GM20000 (cell line): ENCODE results near the gene ESM1.
"Not testable (repeated sequence)": the region's sequence is repeated elsewhere in the genome, so short reads cannot be mapped to it uniquely, and the experiment has no call there.

ENCODE experiments used
- DNase-seq: peaks from one replicate; pipeline ENCODE4 v3.0.0; 2012; ENCODE audit warnings: low spot score
- TF ChIP-seq, protein P1 (sequence below): IDR thresholded peaks from 2 replicates; pipeline ENCODE4 v1.5.1; 2012; ENCODE audit warnings: mild to moderate bottlenecking, control low read depth; ENCODE audit errors: extremely low read depth, missing control alignments

Gene ESM1

DNA sequence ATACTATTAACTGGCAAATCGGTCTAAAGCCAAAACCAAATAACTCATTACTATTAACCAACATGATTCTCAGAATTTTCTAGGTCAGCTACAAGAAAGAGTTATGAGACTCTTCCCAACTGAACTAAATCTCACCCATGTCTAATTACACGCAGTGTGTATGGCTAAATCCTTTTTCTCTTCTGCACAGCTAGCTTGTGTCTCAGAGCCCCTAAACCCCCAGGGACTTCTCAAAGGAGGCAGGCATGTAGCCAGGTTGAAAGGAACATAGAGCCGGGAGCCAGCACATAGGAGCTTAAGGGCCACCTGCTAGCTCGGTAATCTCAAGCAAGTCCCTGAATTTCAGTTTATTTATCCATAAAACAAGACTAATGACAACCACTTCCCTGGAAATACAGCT, 36.4 kb upstream of the ESM1 start:
- no peak for DNase-seq
- TF ChIP-seq, protein P1, sequence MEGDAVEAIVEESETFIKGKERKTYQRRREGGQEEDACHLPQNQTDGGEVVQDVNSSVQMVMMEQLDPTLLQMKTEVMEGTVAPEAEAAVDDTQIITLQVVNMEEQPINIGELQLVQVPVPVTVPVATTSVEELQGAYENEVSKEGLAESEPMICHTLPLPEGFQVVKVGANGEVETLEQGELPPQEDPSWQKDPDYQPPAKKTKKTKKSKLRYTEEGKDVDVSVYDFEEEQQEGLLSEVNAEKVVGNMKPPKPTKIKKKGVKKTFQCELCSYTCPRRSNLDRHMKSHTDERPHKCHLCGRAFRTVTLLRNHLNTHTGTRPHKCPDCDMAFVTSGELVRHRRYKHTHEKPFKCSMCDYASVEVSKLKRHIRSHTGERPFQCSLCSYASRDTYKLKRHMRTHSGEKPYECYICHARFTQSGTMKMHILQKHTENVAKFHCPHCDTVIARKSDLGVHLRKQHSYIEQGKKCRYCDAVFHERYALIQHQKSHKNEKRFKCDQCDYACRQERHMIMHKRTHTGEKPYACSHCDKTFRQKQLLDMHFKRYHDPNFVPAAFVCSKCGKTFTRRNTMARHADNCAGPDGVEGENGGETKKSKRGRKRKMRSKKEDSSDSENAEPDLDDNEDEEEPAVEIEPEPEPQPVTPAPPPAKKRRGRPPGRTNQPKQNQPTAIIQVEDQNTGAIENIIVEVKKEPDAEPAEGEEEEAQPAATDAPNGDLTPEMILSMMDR: no peak

DNA sequence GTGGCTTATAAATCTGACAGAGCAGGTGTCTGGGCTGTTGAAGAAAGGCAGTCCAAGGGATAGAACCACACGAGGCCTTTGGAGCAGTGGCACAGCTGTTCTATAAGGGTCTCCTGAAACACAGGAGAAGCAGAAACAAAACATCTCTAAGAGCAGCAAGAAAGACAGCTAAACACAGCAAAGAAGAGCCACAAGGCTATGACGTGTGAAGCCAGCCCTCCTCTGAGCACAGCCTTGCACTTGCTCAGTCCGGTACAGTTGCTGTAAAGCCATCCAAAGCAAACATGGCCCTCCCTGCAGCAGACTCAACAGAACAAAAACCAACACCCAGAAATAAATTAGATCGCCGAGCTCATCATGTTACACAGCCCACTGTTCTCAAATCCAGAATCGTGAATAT, 36.0 kb upstream of the ESM1 start:
- DNase-seq: no peak
- TF ChIP-seq, protein P1: no peak

DNA sequence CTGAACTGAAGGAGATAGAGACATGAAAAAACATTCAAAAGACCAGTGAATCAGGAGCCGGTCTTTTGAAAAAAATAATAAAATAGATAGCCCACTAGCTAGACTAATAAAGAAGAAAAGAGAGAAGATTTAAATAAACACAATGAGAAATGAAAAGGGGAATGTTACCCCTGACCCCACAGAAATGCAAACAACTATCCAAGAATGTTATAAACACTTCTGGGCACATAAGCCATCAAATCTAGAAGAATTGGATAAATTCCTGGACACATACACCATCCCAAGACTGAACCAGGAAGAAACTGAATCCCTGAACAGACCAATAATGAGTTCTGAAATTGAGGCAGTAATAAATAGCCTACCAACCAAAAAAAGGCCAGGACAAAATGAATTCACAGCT, 24.8 kb upstream of the ESM1 start:
- DNase-seq: not testable (repeated sequence)

DNA sequence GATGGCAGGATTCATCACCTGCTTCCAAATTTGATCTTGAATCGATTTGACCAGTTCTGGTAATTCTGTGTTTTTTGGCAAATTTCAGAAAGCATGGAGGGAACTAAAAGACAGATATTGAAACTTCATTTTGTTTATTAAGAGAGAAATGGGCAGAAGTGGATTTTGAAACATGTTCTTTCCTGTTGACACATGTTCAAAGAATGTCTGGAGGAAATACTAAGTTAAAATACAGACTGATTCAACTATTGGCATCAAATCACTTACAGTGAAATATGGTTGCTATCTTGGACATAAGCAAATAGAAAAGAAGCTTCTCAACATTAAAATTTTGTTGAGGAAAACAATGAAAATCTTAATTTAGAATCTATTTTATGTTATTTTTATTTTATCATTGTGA, 19.3 kb upstream of the ESM1 start:
- no peak for DNase-seq
- TF ChIP-seq, protein P1: no peak

DNA sequence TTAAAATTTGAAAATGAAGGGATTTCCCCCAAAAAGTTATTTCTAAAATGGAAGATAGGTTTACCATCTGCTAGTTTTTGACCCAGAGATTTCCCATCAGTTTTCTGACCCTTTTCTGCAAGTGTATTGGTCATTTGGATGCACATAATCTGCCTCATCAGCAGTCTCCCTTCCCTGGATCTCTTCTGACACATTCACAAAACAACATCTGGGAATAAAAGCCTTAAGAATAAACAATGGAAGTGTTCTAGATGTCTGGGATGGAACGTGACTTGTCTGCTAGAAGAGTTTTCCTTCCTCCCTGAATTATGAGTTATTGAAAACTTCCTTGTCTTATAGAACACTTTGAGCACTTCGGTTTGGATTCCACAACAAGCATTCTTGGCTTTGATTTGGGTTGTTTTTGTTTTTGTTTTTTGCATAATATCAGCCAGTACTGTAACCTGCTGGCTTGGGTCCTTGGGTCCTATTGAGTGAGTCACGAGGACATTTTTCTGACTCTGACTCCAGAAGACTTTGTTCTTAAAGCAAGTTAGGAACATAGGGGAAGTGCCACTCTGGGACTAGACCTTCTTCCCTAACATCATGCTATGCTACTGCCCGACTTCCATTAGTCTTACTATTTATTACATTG, 18.2 kb upstream of the ESM1 start:
- DNase-seq: no peak
- TF ChIP-seq, protein P1: no peak

DNA sequence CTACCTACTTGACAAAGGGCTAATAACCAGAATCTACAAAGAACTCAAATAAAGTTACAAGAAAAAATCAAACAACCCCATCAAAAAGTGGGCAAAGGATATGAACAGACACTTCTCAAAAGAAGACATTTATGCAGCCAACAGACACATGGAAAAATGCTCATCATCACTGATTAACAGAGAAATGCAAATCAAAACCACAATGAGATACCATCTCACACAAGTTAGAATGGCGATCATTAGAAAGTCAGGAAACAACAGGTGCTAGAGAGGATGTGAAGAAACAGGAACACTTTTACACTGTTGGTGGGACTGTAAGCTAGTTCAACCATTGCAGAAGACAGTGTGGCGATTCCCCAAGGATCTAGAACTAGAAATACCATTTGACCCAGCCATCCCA, 16.8 kb upstream of the ESM1 start:
- not testable (repeated sequence) for DNase-seq

DNA sequence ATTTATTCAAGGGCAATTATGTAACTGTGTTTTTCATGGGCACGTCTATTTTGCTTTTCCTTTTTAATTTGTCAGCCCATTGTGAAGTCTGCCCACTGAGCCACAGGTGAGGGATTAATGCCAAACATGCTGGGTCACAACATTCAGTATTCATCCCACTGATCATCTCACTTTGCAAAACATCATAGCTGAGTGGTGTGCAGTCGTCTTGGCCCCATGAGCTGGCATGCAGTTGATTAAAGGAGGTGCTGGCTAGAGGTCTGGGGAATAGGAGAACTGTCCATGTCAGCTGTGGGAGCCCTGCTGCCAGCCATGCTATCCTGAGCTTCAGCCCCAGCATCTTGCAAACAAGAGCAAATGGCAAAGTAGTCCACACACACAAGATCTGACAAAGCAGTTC, 11.7 kb upstream of the ESM1 start:
- no peak for DNase-seq
- TF ChIP-seq, protein P1: no peak

DNA sequence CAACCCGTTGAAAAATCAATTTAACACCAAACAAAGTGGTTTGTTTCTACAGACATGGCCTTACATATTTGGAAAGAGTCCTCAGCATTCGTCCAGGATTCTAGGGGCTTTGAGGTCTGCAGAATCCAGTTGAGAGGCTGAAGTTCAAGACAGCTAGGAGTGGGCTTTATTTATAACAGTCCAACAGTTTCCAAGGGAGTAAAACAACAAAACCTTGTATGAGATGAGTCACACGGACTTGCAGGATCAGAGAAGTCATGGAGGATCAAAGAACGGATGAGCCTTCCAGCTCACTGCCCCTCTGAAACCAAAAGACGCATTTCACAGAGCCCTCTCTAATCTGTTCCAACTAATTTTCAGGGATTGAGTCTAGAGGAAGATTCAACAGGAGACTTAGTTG, 11.1 kb upstream of the ESM1 start:
- TF ChIP-seq, protein P1: no peak
- no peak for DNase-seq
